Activated CD4-positive, alpha-beta T cell treated with anti-CD3 and anti-CD28 coated beads, Interleukin-2, amount 50 U/mL, for 48 hours (primary cell): ENCODE data around the gene UBXN6.

Source experiments
- DNase-seq, 2 experiments: peaks; one replicate each; pipeline ENCODE4 v3.0.0-alpha.2; 2020

UBXN6 gene

GRCh38 chr19:4437103-4437502 is 20.5 kb downstream of the UBXN6 start:
- DNase-seq = no peak

GRCh38 chr19:4436231-4436630 is 21.4 kb downstream of the UBXN6 start:
- no peak for DNase-seq

GRCh38 chr19:4434391-4434790 is 23.2 kb downstream of the UBXN6 start:
- no peak for DNase-seq

- no peak for DNase-seq
These were observed 24.6 kb downstream of the UBXN6 start for GRCh38 chr19:4432918-4433506.

- DNase-seq = no peak
These were observed 25.6 kb downstream of the UBXN6 start for GRCh38 chr19:4431808-4432674.

GRCh38 chr19:4431296-4431695 is 26.3 kb downstream of the UBXN6 start:
- no peak for DNase-seq

GRCh38 chr19:4430760-4431159 is 26.8 kb downstream of the UBXN6 start:
- DNase-seq = no peak

- DNase-seq = no peak
These were observed 27.8 kb downstream of the UBXN6 start for GRCh38 chr19:4429771-4430171.

GRCh38 chr19:4429256-4429655 is 28.3 kb downstream of the UBXN6 start:
- DNase-seq = no peak

GRCh38 chr19:4428326-4428975 is 29.1 kb downstream of the UBXN6 start:
- DNase-seq = no peak

- no peak for DNase-seq
These were observed 32.1 kb downstream of the UBXN6 start for GRCh38 chr19:4425537-4425936.

GRCh38 chr19:4423416-4424126 is 34.0 kb downstream of the UBXN6 start:
- no peak for DNase-seq

GRCh38 chr19:4416268-4416667 is 41.3 kb downstream of the UBXN6 start:
- no peak for DNase-seq

GRCh38 chr19:4415352-4415751 is 42.2 kb downstream of the UBXN6 start:
- no peak for DNase-seq

- no peak for DNase-seq
These were observed 42.7 kb downstream of the UBXN6 start for GRCh38 chr19:4414800-4415321.

- DNase-seq = no peak
These were observed 43.3 kb downstream of the UBXN6 start for GRCh38 chr19:4414144-4414799.

- no peak for DNase-seq
These were observed 44.0 kb downstream of the UBXN6 start for GRCh38 chr19:4413588-4413987.

- no peak for DNase-seq
These were observed 48.3 kb downstream of the UBXN6 start for GRCh38 chr19:4409123-4409933.

GRCh38 chr19:4406626-4407025 is 51.0 kb downstream of the UBXN6 start:
- DNase-seq = no peak

- DNase-seq = no peak
These were observed 51.6 kb downstream of the UBXN6 start for GRCh38 chr19:4405977-4406376.

GRCh38 chr19:4403005-4403761 is 54.4 kb downstream of the UBXN6 start:
- DNase-seq = peak in 1 of 2 experiments; percentile 23
